ENCODE results near the gene RABEP2. TPM values are rescaled to one million over a fixed set of nuclear protein-coding genes. Genes with fewer than 3 reads are reported as not detected.
A peak's percentile ranks its signal among the peaks of the same experiment; 100 is the strongest.

Gene RABEP2
- total RNA-seq, 1 donor from 2014 or later = 23.3 TPM

GRCh38 chr16:28924399-28924761, 658 bp downstream of the RABEP2 start:
- Mint-ChIP-seq H3K27ac (peak overlapping the region; percentile 99), H3K4me1 (ENCODE audit: unreplicated experiment) (peaks cover 16% of the 10 kb centered on the region), H3K27me3 (no peaks in the 10 kb centered on the region), H3K4me3 (peak overlapping the region; percentile 99), H3K9me3 (no peaks in the 10 kb centered on the region), H3K36me3 (peaks cover 12% of the 10 kb centered on the region)
- no peak for DNase-seq (ENCODE audit: extremely low spot score, unreplicated experiment)
- no peak for TF ChIP-seq CTCF (conservative IDR thresholded peaks at IDR 0.05)

DNA sequence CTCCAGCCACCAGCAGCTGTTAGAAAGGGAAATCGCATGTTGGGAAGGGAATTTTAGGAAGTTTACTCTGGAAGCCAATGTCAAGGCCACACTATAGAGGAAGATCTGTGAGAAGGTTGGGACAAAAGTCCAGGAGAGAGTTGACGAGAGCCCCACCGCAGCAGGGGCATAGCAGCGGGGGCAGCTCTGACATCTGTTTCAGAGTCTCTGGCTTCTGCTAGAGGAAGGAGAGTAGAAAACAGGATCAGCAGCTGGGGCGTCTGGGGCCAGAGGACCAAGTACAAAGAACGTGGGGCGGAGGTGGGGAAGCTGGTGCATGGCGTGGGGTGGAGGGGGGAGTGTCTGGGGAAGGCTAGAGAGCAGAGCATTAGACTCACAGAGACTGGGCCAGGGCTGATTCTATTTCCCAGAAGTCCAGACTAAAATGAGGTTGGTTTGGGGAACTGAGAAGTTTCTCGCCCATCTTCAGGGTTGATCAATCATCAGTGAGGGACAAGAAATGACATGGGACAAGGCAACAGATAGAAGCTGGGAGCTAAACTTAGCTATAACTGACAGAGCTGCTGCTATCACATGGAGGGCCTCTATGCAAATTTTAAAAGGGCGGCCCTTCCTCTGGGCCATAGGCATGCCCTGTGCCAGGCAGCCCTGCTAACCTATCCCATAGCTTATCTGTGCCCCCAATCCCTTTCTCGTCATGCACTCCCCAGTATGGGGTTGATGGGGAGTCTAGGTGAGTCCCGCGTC, 1.2 kb downstream of the RABEP2 start:
- no peak for TF ChIP-seq CTCF (conservative IDR thresholded peaks at IDR 0.05)
- H3K4me1 Mint-ChIP-seq (ENCODE audit: unreplicated experiment) = peaks cover 16% of the 10 kb centered on the region
- peak overlapping the region; percentile 99 for H3K4me3 Mint-ChIP-seq
- no peaks in the 10 kb centered on the region for H3K9me3 Mint-ChIP-seq
- no peaks in the 10 kb centered on the region for H3K27me3 Mint-ChIP-seq
- peak overlapping the region; percentile 99 for H3K27ac Mint-ChIP-seq
- H3K36me3 Mint-ChIP-seq = peaks cover 12% of the 10 kb centered on the region
- no peak for DNase-seq (ENCODE audit: extremely low spot score, unreplicated experiment)

DNA sequence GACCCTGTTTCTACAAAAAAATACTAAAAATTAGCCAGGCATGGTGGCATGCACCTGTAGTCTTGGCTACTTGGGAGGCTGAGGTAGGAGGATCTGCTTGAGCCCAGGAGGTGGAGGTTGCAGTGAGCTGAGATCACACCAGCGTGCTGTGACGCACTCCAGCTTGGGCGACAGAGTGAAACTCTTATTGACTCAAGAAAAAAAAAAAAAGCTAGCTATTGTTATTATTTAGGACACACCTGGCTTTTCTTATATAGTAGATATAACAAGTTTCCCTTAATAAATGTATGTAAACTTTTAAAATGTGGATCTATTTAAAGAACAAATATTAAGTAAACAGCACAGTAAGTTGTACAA, 1.8 kb downstream of the RABEP2 start:
- Mint-ChIP-seq H3K4me1 (ENCODE audit: unreplicated experiment) (peaks cover 16% of the 10 kb centered on the region), H3K27me3 (no peaks in the 10 kb centered on the region), H3K36me3 (peaks cover 12% of the 10 kb centered on the region), H3K9me3 (no peaks in the 10 kb centered on the region), H3K27ac (peak overlapping the region; percentile 99), H3K4me3 (peak overlapping the region; percentile 99)
- TF ChIP-seq CTCF (conservative IDR thresholded peaks at IDR 0.05) = no peak
- no peak for DNase-seq (ENCODE audit: extremely low spot score, unreplicated experiment)

- DNase-seq (ENCODE audit: extremely low spot score, unreplicated experiment) = no peak
- no peak overlapping the region for H3K27ac Mint-ChIP-seq
- TF ChIP-seq CTCF (conservative IDR thresholded peaks at IDR 0.05) = no peak
- H3K36me3 Mint-ChIP-seq = peaks cover 14% of the 10 kb centered on the region
- H3K4me3 Mint-ChIP-seq = no peak overlapping the region
- peaks cover 4% of the 10 kb centered on the region for H3K4me1 Mint-ChIP-seq (ENCODE audit: unreplicated experiment)
- H3K9me3 Mint-ChIP-seq = no peaks in the 10 kb centered on the region
- no peaks in the 10 kb centered on the region for H3K27me3 Mint-ChIP-seq
Measured at GRCh38 chr16:28918698-28919097, 6.3 kb downstream of the RABEP2 start.

GRCh38 chr16:28917095-28917494, 7.9 kb downstream of the RABEP2 start:
- H3K27ac Mint-ChIP-seq = no peak overlapping the region
- no peak overlapping the region for H3K4me3 Mint-ChIP-seq
- TF ChIP-seq CTCF (conservative IDR thresholded peaks at IDR 0.05) = no peak
- no peaks in the 10 kb centered on the region for H3K27me3 Mint-ChIP-seq
- H3K9me3 Mint-ChIP-seq = no peaks in the 10 kb centered on the region
- DNase-seq (ENCODE audit: extremely low spot score, unreplicated experiment) = no peak
- no peaks in the 10 kb centered on the region for H3K4me1 Mint-ChIP-seq (ENCODE audit: unreplicated experiment)
- peaks cover 18% of the 10 kb centered on the region for H3K36me3 Mint-ChIP-seq

All from type B pancreatic cell (in vitro differentiated cells).